CD4-positive, alpha-beta T cell treated with Interferon alpha-2 for 1 hour (primary cell): ENCODE results near the gene ADAMTSL3.

Source experiments
- DNase-seq, 2 donors: peaks; one replicate each; pipeline ENCODE4 v3.0.0-alpha.2; 2020 to 2022

ADAMTSL3 gene

GRCh38 chr15:83653639-83654378 lies at the start of gene ADAMTSL3:
TSS of gene ADAMTSL3 (plus strand) at chr15:83654123. CDS start at chr15:83655762, 1,639 bp downstream.
- no peak for DNase-seq

GRCh38 chr15:83604549-83604948 lies 49.4 kb upstream of the ADAMTSL3 start:
- no peak for DNase-seq

- no peak for DNase-seq
These were observed 48.6 kb upstream of the ADAMTSL3 start for GRCh38 chr15:83605111-83605945.

GRCh38 chr15:83610132-83610531 lies 43.8 kb upstream of the ADAMTSL3 start:
- DNase-seq: no peak

- no peak for DNase-seq
These were observed 42.8 kb upstream of the ADAMTSL3 start for GRCh38 chr15:83610901-83611685.

- no peak for DNase-seq
These were observed 41.7 kb upstream of the ADAMTSL3 start for GRCh38 chr15:83612226-83612625.

- no peak for DNase-seq
These were observed 40.9 kb upstream of the ADAMTSL3 start for GRCh38 chr15:83612898-83613635.

GRCh38 chr15:83613714-83614113 lies 40.2 kb upstream of the ADAMTSL3 start:
- DNase-seq: no peak

GRCh38 chr15:83616840-83617239 lies 37.1 kb upstream of the ADAMTSL3 start:
- DNase-seq: no peak

- DNase-seq: no peak
These were observed 27.6 kb upstream of the ADAMTSL3 start for GRCh38 chr15:83626171-83626802.

- DNase-seq: no peak
These were observed 22.4 kb upstream of the ADAMTSL3 start for GRCh38 chr15:83631534-83631933.

- DNase-seq: no peak
These were observed 10.7 kb upstream of the ADAMTSL3 start for GRCh38 chr15:83643201-83643600.

GRCh38 chr15:83644439-83644838 lies 9.5 kb upstream of the ADAMTSL3 start:
- DNase-seq: no peak

- DNase-seq: no peak
These were observed 3.1 kb upstream of the ADAMTSL3 start for GRCh38 chr15:83650831-83651230.

GRCh38 chr15:83651541-83651940 lies 2.4 kb upstream of the ADAMTSL3 start:
- no peak for DNase-seq

- no peak for DNase-seq
These were observed 1.2 kb upstream of the ADAMTSL3 start for GRCh38 chr15:83652626-83653204.

GRCh38 chr15:83653288-83653638 lies 660 bp upstream of the ADAMTSL3 start:
- DNase-seq: no peak

- no peak for DNase-seq
These were observed 685 bp downstream of the ADAMTSL3 start for GRCh38 chr15:83654379-83655236.

- no peak for DNase-seq
These were observed 1.3 kb downstream of the ADAMTSL3 start for GRCh38 chr15:83655237-83655616.

GRCh38 chr15:83656192-83656591 lies 2.3 kb downstream of the ADAMTSL3 start:
- no peak for DNase-seq
